Astrocyte of the cerebellum (primary cell): ENCODE results near the gene PROSER3.

Experiments used
- DNase-seq: peaks from one replicate; pipeline ENCODE4 v3.0.0-alpha.2; 2011; ENCODE audit warnings: low read depth
- H3K4me3 ChIP-seq: 2 replicates; pipeline ENCODE4 v1.5.1; 2011; ENCODE audit warnings: mild to moderate bottlenecking, low read depth, low read length, moderate library complexity
- in situ Hi-C: cut with HindIII; loops from 2 replicates; pipeline ENCODE4 v1.10.0; 2017; ENCODE audit warnings: low sequenced_read_pairs
- TF ChIP-seq, protein P1 (sequence below): IDR thresholded peaks from 2 replicates; pipeline ENCODE4 v1.5.1; 2012; ENCODE audit warnings: low read length, low read depth, moderate library complexity, mild to moderate bottlenecking; ENCODE audit errors: missing control alignments

PROSER3 gene

GRCh38 chr19:35713904-35714495, 44.0 kb upstream of the PROSER3 start:
- no peak for DNase-seq
- no peak overlapping the region for H3K4me3 ChIP-seq
- TF ChIP-seq, protein P1, sequence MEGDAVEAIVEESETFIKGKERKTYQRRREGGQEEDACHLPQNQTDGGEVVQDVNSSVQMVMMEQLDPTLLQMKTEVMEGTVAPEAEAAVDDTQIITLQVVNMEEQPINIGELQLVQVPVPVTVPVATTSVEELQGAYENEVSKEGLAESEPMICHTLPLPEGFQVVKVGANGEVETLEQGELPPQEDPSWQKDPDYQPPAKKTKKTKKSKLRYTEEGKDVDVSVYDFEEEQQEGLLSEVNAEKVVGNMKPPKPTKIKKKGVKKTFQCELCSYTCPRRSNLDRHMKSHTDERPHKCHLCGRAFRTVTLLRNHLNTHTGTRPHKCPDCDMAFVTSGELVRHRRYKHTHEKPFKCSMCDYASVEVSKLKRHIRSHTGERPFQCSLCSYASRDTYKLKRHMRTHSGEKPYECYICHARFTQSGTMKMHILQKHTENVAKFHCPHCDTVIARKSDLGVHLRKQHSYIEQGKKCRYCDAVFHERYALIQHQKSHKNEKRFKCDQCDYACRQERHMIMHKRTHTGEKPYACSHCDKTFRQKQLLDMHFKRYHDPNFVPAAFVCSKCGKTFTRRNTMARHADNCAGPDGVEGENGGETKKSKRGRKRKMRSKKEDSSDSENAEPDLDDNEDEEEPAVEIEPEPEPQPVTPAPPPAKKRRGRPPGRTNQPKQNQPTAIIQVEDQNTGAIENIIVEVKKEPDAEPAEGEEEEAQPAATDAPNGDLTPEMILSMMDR: no peak
- in situ Hi-C loops: no loop called here

DNA sequence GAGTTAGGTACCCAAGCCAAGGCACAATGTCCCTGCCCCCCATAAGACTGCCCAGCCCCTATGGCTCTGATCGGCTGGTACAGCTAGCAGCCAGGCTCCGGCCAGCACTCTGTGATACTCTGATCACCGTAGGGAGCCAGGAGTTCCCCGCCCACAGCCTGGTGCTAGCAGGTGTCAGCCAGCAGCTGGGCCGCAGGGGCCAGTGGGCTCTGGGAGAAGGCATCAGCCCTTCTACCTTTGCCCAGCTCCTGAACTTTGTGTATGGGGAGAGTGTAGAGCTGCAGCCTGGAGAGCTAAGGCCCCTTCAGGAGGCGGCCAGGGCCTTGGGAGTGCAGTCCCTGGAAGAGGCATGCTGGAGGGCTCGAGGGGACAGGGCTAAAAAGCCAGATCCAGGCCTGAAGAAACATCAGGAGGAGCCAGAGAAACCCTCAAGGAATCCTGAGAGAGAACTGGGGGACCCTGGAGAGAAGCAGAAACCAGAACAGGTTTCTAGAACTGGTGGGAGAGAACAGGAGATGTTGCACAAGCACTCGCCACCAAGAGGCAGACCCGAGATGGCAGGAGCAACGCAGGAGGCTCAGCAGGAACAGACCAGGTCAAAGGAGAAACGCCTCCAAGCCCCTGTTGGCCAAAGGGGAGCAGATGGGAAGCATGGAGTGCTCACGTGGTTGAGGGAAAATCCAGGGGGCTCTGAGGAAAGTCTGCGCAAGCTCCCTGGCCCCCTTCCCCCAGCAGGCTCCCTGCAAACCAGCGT, 43.2 kb upstream of the PROSER3 start:
- in situ Hi-C loops: no loop called here
- TF ChIP-seq, protein P1: no peak
- H3K4me3 ChIP-seq: no peak overlapping the region
- no peak for DNase-seq

GRCh38 chr19:35715355-35715809, 42.6 kb upstream of the PROSER3 start:
- TF ChIP-seq, protein P1: no peak
- DNase-seq: no peak
- in situ Hi-C loops: no loop called here
- no peak overlapping the region for H3K4me3 ChIP-seq

GRCh38 chr19:35715981-35716800, 41.8 kb upstream of the PROSER3 start:
- TF ChIP-seq, protein P1: no peak
- peak overlapping the region; percentile 70 for H3K4me3 ChIP-seq
- in situ Hi-C loops: no loop called here
- peak; percentile 2 for DNase-seq

DNA sequence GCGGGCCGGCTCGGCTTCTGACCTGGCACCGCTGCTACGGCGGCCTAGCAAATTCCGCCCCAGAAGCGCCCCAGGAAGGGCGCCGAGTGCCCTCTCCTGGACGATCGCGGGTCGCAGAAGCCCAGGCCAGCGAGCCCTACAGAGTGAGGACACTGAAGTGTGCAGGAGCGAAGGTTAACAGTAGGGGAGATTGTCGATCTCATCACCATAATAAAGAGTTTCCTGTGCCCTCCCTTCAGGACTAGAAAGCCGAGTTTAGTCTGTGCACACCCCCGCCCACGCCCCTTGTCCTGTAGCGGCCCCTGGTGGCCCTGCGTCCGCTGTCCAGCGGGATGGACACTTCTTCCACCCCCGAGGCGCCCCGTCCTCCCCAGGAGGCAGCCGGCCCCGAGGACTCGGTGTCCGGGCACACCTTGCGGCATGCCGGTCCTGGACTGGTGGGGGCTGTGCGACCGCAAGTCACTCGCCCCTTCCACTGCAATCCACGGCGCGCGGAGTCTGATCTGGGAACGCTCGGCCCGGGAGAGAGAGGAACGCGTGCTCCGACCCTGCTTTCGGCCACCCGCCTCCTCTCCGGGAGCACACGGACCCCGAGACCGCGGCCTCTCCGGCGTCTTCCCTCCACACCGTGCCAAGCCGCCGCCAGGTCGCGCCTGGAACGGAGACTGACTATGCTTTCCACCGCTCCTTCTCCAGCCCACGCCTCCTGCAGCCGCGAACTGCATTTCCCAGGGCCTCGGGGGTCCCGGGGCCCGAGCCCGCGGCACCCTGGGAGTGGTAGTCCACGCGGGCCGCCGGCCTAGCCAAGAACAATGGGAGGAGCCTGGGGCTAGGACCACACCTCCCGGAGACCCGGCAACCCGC, 40.9 kb upstream of the PROSER3 start:
- TF ChIP-seq, protein P1: peak; percentile 88
- DNase-seq: peak; percentile 44
- H3K4me3 ChIP-seq: peak overlapping the region; percentile 70
- in situ Hi-C loops: no loop called here
